ENCODE measurements around the gene HMOX2.

HMOX2 gene

GRCh38 chr16:4433914-4434787, 42.0 kb upstream of the HMOX2 start:
- Mint-ChIP-seq H3K27me3 (ENCODE audit: low read depth) (no peaks in the 10 kb centered on the region), H3K27ac (no peak overlapping the region), H3K4me1 (peaks cover 4% of the 10 kb centered on the region), H3K9me3 (no peaks in the 10 kb centered on the region), H3K4me3 (no peak overlapping the region), H3K36me3 (ENCODE audit: low read depth) (peaks cover 51% of the 10 kb centered on the region)
- no peak for TF ChIP-seq CTCF (IDR thresholded peaks at IDR 0.05; ENCODE audit: unreplicated experiment in 3 of 3)

GRCh38 chr16:4435337-4436067, 40.7 kb upstream of the HMOX2 start:
- no peak for TF ChIP-seq CTCF (IDR thresholded peaks at IDR 0.05; ENCODE audit: unreplicated experiment in 3 of 3)
- Mint-ChIP-seq H3K4me1 (peaks cover 4% of the 10 kb centered on the region), H3K4me3 (no peak overlapping the region), H3K27me3 (ENCODE audit: low read depth) (no peaks in the 10 kb centered on the region), H3K9me3 (no peaks in the 10 kb centered on the region), H3K27ac (no peak overlapping the region), H3K36me3 (ENCODE audit: low read depth) (peaks cover 54% of the 10 kb centered on the region)

DNA sequence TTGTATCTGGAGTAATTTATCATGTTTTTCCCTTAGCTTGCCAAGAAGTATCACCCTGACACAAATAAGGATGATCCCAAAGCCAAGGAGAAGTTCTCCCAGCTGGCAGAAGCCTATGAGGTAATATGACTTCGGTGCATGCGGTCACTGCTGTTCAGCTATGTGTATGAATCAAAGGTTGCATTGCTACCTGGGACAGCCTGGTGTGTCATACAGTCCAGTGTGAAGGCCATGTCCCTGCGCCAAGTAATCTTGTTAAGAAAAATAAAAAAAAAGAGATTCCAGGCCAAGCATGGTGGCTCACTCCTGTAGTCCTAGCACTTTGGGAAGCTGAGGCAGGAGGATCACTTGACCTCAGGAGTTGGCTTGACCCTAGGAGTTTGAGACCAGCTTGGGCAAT, 38.8 kb upstream of the HMOX2 start:
- H3K36me3 Mint-ChIP-seq (ENCODE audit: low read depth): peaks cover 63% of the 10 kb centered on the region
- no peaks in the 10 kb centered on the region for H3K27me3 Mint-ChIP-seq (ENCODE audit: low read depth)
- peaks cover 4% of the 10 kb centered on the region for H3K4me1 Mint-ChIP-seq
- no peaks in the 10 kb centered on the region for H3K9me3 Mint-ChIP-seq
- H3K27ac Mint-ChIP-seq: no peak overlapping the region
- TF ChIP-seq CTCF (IDR thresholded peaks at IDR 0.05; ENCODE audit: unreplicated experiment in 3 of 3): no peak
- no peak overlapping the region for H3K4me3 Mint-ChIP-seq

GRCh38 chr16:4442371-4442770, 33.8 kb upstream of the HMOX2 start:
- Mint-ChIP-seq H3K27ac (no peak overlapping the region), H3K4me1 (no peaks in the 10 kb centered on the region), H3K36me3 (ENCODE audit: low read depth) (peaks cover 74% of the 10 kb centered on the region), H3K4me3 (no peak overlapping the region), H3K9me3 (no peaks in the 10 kb centered on the region), H3K27me3 (ENCODE audit: low read depth) (no peaks in the 10 kb centered on the region)
- no peak for TF ChIP-seq CTCF (IDR thresholded peaks at IDR 0.05; ENCODE audit: unreplicated experiment in 3 of 3)

- H3K27me3 Mint-ChIP-seq (ENCODE audit: low read depth): no peaks in the 10 kb centered on the region
- no peak overlapping the region for H3K4me3 Mint-ChIP-seq
- no peaks in the 10 kb centered on the region for H3K4me1 Mint-ChIP-seq
- TF ChIP-seq CTCF (IDR thresholded peaks at IDR 0.05; ENCODE audit: unreplicated experiment in 3 of 3): no peak
- no peak overlapping the region for H3K27ac Mint-ChIP-seq
- H3K9me3 Mint-ChIP-seq: no peaks in the 10 kb centered on the region
- peaks cover 71% of the 10 kb centered on the region for H3K36me3 Mint-ChIP-seq (ENCODE audit: low read depth)
These were observed 32.9 kb upstream of the HMOX2 start for GRCh38 chr16:4443271-4443670.
